ENCODE data around the gene MYT1.

DNA sequence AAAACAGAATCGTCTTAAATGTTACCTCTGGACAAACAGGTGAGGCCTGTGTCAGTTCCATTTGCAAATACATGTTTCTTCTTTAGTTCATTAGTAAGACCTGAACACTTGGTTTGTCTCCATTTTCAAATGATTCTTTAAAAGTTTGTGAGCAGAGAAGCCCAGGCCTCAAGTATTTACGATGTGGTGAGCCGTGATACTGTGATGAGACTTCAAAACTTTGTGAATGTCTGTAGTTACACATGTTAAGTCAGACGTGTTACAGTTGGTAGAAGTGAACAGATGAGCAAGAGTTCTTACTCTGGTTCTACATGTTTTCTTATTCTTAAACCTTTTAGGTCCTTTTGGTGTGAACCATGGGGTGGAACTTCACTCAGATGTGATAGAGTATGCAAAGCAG is 99.8 kb downstream of the MYT1 start:
- TF ChIP-seq POLR2A (IDR thresholded peaks at IDR 0.05): no peak
- TF ChIP-seq, protein P1, sequence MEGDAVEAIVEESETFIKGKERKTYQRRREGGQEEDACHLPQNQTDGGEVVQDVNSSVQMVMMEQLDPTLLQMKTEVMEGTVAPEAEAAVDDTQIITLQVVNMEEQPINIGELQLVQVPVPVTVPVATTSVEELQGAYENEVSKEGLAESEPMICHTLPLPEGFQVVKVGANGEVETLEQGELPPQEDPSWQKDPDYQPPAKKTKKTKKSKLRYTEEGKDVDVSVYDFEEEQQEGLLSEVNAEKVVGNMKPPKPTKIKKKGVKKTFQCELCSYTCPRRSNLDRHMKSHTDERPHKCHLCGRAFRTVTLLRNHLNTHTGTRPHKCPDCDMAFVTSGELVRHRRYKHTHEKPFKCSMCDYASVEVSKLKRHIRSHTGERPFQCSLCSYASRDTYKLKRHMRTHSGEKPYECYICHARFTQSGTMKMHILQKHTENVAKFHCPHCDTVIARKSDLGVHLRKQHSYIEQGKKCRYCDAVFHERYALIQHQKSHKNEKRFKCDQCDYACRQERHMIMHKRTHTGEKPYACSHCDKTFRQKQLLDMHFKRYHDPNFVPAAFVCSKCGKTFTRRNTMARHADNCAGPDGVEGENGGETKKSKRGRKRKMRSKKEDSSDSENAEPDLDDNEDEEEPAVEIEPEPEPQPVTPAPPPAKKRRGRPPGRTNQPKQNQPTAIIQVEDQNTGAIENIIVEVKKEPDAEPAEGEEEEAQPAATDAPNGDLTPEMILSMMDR (IDR thresholded peaks at IDR 0.05): no peak

All from uterus (tissue), 2 donors.